Measurements from ENCODE around the gene LRP3. TPM values are rescaled to one million over a fixed set of nuclear protein-coding genes. Genes with fewer than 3 reads are reported as not detected.

The LRP3 gene
- polyA plus RNA-seq, 1 donor from 2014 or later: 60.1 TPM

DNA sequence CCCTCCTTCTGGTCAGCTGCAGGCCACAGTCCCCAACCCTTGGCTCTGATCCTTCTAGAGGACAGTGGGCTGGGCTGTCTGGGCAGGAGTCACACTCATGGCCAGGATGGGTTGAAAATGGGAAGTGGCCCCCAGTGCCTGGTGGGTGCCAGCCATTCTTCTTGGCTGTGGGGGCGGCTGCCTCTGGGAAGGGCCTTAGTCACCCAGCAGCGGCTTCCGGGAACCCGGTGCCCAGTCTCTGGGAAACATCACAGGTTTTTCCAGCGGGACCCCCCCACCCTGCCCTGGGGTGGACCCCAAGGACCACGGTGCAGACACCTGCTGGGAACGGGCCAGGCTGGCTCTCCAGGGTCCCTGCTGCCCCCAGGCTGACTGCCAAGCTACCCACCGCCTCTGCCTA is 58.8 kb downstream of the LRP3 start:
- TF ChIP-seq POLR2AphosphoS5 (IDR thresholded peaks at IDR 0.05) (no peak), SMC3 (conservative IDR thresholded peaks at IDR 0.05; ENCODE audit: poor library complexity) (no peak), RAD21 (conservative IDR thresholded peaks at IDR 0.05) (no peak), TAF1 (IDR thresholded peaks at IDR 0.05; ENCODE audit: low read depth) (no peak), MXI1 (conservative IDR thresholded peaks at IDR 0.05; ENCODE audit: poor library complexity, severe bottlenecking) (no peak), EZH2 (IDR thresholded peaks at IDR 0.05; ENCODE audit: borderline replicate concordance, insufficient read depth, low read length, poor library complexity, severe bottlenecking) (no peak), EP300 (conservative IDR thresholded peaks at IDR 0.05; ENCODE audit: poor library complexity, severe bottlenecking) (no peak)
- TF ChIP-seq, protein P1, sequence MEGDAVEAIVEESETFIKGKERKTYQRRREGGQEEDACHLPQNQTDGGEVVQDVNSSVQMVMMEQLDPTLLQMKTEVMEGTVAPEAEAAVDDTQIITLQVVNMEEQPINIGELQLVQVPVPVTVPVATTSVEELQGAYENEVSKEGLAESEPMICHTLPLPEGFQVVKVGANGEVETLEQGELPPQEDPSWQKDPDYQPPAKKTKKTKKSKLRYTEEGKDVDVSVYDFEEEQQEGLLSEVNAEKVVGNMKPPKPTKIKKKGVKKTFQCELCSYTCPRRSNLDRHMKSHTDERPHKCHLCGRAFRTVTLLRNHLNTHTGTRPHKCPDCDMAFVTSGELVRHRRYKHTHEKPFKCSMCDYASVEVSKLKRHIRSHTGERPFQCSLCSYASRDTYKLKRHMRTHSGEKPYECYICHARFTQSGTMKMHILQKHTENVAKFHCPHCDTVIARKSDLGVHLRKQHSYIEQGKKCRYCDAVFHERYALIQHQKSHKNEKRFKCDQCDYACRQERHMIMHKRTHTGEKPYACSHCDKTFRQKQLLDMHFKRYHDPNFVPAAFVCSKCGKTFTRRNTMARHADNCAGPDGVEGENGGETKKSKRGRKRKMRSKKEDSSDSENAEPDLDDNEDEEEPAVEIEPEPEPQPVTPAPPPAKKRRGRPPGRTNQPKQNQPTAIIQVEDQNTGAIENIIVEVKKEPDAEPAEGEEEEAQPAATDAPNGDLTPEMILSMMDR (IDR thresholded peaks at IDR 0.05; ENCODE audit: poor library complexity, severe bottlenecking): no peak
- TF ChIP-seq, protein P2, sequence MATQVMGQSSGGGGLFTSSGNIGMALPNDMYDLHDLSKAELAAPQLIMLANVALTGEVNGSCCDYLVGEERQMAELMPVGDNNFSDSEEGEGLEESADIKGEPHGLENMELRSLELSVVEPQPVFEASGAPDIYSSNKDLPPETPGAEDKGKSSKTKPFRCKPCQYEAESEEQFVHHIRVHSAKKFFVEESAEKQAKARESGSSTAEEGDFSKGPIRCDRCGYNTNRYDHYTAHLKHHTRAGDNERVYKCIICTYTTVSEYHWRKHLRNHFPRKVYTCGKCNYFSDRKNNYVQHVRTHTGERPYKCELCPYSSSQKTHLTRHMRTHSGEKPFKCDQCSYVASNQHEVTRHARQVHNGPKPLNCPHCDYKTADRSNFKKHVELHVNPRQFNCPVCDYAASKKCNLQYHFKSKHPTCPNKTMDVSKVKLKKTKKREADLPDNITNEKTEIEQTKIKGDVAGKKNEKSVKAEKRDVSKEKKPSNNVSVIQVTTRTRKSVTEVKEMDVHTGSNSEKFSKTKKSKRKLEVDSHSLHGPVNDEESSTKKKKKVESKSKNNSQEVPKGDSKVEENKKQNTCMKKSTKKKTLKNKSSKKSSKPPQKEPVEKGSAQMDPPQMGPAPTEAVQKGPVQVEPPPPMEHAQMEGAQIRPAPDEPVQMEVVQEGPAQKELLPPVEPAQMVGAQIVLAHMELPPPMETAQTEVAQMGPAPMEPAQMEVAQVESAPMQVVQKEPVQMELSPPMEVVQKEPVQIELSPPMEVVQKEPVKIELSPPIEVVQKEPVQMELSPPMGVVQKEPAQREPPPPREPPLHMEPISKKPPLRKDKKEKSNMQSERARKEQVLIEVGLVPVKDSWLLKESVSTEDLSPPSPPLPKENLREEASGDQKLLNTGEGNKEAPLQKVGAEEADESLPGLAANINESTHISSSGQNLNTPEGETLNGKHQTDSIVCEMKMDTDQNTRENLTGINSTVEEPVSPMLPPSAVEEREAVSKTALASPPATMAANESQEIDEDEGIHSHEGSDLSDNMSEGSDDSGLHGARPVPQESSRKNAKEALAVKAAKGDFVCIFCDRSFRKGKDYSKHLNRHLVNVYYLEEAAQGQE (IDR thresholded peaks at IDR 0.05; ENCODE audit: borderline replicate concordance): no peak
- Histone ChIP-seq H2AFZ (ENCODE audit: low read depth, low read length) (no peak overlapping the region), H3K79me2 (replicated peaks; ENCODE audit: insufficient read depth, low read length) (no peaks in the 10 kb centered on the region), H4K20me1 (ENCODE audit: insufficient read depth) (no peaks in the 10 kb centered on the region), H3K9me2 (ENCODE audit: insufficient read depth, low read length) (no peaks in the 10 kb centered on the region), H3F3A (ENCODE audit: insufficient read depth, low read length, poor library complexity, severe bottlenecking) (no peaks in the 10 kb centered on the region), H3K4me2 (ENCODE audit: low read length) (no peak overlapping the region), H3K36me3 (ENCODE audit: insufficient read depth, low read length) (no peaks in the 10 kb centered on the region), H3K27me3 (ENCODE audit: insufficient read depth, low read depth, low read length) (no peaks in the 10 kb centered on the region), H3K27ac (ENCODE audit: low read length) (no peak overlapping the region), H3K9me3 (ENCODE audit: low read length) (no peaks in the 10 kb centered on the region), H3K9ac (ENCODE audit: low read length) (no peak overlapping the region), H3K4me3 (ENCODE audit: low read length) (no peak overlapping the region)

DNA sequence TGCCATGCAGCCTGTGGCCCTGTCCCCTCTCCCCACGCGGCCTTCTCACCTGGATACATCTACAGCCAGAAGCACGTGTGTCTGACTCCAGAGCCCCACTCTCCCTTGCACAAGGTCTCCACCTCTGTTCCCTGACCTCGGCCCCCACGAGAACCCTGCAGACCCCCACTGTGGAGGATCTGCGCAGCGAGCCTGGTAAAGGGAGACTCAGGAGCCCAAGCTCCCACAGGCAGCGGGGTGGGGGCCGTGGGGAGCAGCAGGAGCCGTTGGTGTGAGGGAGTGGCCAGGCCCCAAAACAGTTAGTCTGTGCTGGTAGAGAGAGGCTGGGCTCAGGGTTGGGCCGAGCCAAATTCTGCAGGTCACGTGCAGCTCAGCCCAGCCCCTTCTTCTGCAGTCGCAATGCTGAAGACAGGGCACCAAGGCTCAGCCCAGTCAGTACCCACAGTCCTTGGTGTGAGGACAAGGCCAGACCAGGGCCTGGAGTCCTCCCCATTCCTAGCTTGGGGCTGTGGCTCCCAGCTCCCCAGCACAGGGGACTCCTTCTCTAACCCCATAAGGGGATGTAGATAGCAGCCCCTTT is 60.2 kb downstream of the LRP3 start:
- TF ChIP-seq, protein P2 (IDR thresholded peaks at IDR 0.05; ENCODE audit: borderline replicate concordance): no peak
- TF ChIP-seq TAF1 (IDR thresholded peaks at IDR 0.05; ENCODE audit: low read depth) (no peak), POLR2AphosphoS5 (IDR thresholded peaks at IDR 0.05) (no peak), RAD21 (conservative IDR thresholded peaks at IDR 0.05) (no peak), SMC3 (conservative IDR thresholded peaks at IDR 0.05; ENCODE audit: poor library complexity) (no peak), EZH2 (IDR thresholded peaks at IDR 0.05; ENCODE audit: borderline replicate concordance, insufficient read depth, low read length, poor library complexity, severe bottlenecking) (no peak), EP300 (conservative IDR thresholded peaks at IDR 0.05; ENCODE audit: poor library complexity, severe bottlenecking) (no peak), MXI1 (conservative IDR thresholded peaks at IDR 0.05; ENCODE audit: poor library complexity, severe bottlenecking) (no peak)
- TF ChIP-seq, protein P1 (IDR thresholded peaks at IDR 0.05; ENCODE audit: poor library complexity, severe bottlenecking): no peak
- H3K79me2 ChIP-seq (replicated peaks; ENCODE audit: insufficient read depth, low read length): no peaks in the 10 kb centered on the region
- no peak overlapping the region for H2AFZ ChIP-seq (ENCODE audit: low read depth, low read length)
- no peaks in the 10 kb centered on the region for H3K27me3 ChIP-seq (ENCODE audit: insufficient read depth, low read depth, low read length)
- no peaks in the 10 kb centered on the region for H3K9me3 ChIP-seq (ENCODE audit: low read length)
- no peaks in the 10 kb centered on the region for H3F3A ChIP-seq (ENCODE audit: insufficient read depth, low read length, poor library complexity, severe bottlenecking)
- H3K9ac ChIP-seq (ENCODE audit: low read length): no peak overlapping the region
- no peaks in the 10 kb centered on the region for H3K9me2 ChIP-seq (ENCODE audit: insufficient read depth, low read length)
- H3K36me3 ChIP-seq (ENCODE audit: insufficient read depth, low read length): no peaks in the 10 kb centered on the region
- no peak overlapping the region for H3K27ac ChIP-seq (ENCODE audit: low read length)
- no peak overlapping the region for H3K4me3 ChIP-seq (ENCODE audit: low read length)
- H4K20me1 ChIP-seq (ENCODE audit: insufficient read depth): no peaks in the 10 kb centered on the region
- no peak overlapping the region for H3K4me2 ChIP-seq (ENCODE audit: low read length)

All from neural cell (in vitro differentiated cells).